ENCODE data around the gene FAM171A1. TPM values are rescaled to one million over a fixed set of nuclear protein-coding genes. Genes with fewer than 3 reads are reported as not detected.

Gene FAM171A1
- total and polyA plus RNA-seq, 2 donors (not counting 1 experiment from before 2014, with no cell fraction given) = 0.09 TPM; not detected in 1

GRCh38 chr10:15280462-15280861 lies 90.6 kb downstream of the FAM171A1 start:
- H3K27me3 Mint-ChIP-seq = no peaks in the 10 kb centered on the region
- Histone ChIP-seq H3K27ac (ENCODE audit: low read length in 2 of 2) (no peak overlapping the region), H3K36me3 (replicated peaks in 1 of 2; ENCODE audit: control extremely low read depth in 1 of 2, control insufficient read depth in 1 of 2, extremely low read depth in 1 of 2, insufficient read depth in 2 of 2, low read length in 1 of 2) (no peaks in the 10 kb centered on the region), H3K4me3 (ENCODE audit: control extremely low read depth in 1 of 5, extremely low read depth in 1 of 5, insufficient read depth in 1 of 5, low read depth in 2 of 5, low read length in 4 of 5) (no peak overlapping the region), H4K20me1 (ENCODE audit: control insufficient read depth, insufficient read depth, low read length, poor library complexity, severe bottlenecking) (no peaks in the 10 kb centered on the region), H3K27me3 (replicated peaks in 1 of 4; ENCODE audit: control extremely low read depth in 1 of 4, control insufficient read depth in 3 of 4, insufficient read depth in 4 of 4, low read length in 3 of 4) (peaks cover 0 to 6% (median 0%) of the 10 kb centered on the region in 4 experiments), H3K9ac (ENCODE audit: low read length) (no peak overlapping the region), H2AFZ (ENCODE audit: insufficient read depth, low read depth, low read length, poor library complexity, severe bottlenecking) (no peak overlapping the region), H3K4me2 (replicated peaks; ENCODE audit: low read depth, low read length, poor library complexity, severe bottlenecking) (no peak overlapping the region), H3K79me2 (ENCODE audit: control insufficient read depth, insufficient read depth, low read length) (no peaks in the 10 kb centered on the region), H3K4me1 (ENCODE audit: control insufficient read depth in 2 of 2, insufficient read depth in 2 of 2, low read length in 2 of 2) (no peaks in the 10 kb centered on the region), H3K9me3 (ENCODE audit: control extremely low read depth in 1 of 3, control insufficient read depth in 2 of 3, insufficient read depth in 1 of 3, low read length in 2 of 3) (peaks cover 0 to 4% (median 0%) of the 10 kb centered on the region in 3 donors)
- no peak for DNase-seq
- intact Hi-C loops (cut with micrococcal nuclease) = no loop called here
- CTCF ChIA-PET = no interaction called here
- H3K4me3 Mint-ChIP-seq = no peak overlapping the region
- no peaks in the 10 kb centered on the region for H3K9me3 Mint-ChIP-seq (ENCODE audit: insufficient read depth)
- H3K27ac Mint-ChIP-seq = peak overlapping the region; percentile 64
- WGBS (ENCODE audit: insufficient coverage) = no CpG with 5 or more reads among the region's 4 CpGs
- no peak for ATAC-seq (ENCODE audit: low read depth)
- POLR2A ChIA-PET = no interaction called here
- no peak for TF ChIP-seq CTCF (IDR thresholded peaks at IDR 0.05)
- no peak for TF ChIP-seq EZH2 (IDR thresholded peaks at IDR 0.05; ENCODE audit: borderline replicate concordance, insufficient read depth, low read depth, low read length, poor library complexity, severe bottlenecking)
- no peaks in the 10 kb centered on the region for H3K4me1 Mint-ChIP-seq

DNA sequence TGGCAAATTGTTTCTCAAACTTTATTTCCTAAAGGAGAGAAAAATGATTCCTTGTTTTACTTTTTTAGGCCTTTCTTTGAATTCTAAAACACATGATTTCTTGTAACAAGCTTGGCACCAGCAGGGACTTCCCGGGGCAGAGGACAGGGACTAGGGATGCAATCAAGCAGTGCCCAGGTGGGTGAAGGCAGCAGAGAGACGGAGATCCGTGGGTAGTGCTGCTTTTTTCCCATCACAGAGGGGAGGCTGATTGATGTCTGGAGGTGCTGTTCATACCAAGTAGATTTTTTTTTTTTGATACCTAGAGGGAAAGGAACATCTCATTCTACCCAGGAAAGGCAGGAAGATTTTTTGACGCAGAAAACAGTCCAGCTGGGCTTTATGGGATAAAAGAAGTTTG lies 91.9 kb downstream of the FAM171A1 start:
- DNase-seq = no peak
- H3K36me3 ChIP-seq (replicated peaks in 1 of 2; ENCODE audit: control extremely low read depth in 1 of 2, control insufficient read depth in 1 of 2, extremely low read depth in 1 of 2, insufficient read depth in 2 of 2, low read length in 1 of 2) = no peaks in the 10 kb centered on the region
- no peak for ATAC-seq (ENCODE audit: low read depth)
- ChIA-PET POLR2A (no interaction called here), CTCF (no interaction called here)
- no peak overlapping the region for H3K27ac ChIP-seq (ENCODE audit: low read length in 2 of 2)
- Mint-ChIP-seq H3K4me3 (no peak overlapping the region), H3K9me3 (ENCODE audit: insufficient read depth) (no peaks in the 10 kb centered on the region), H3K27me3 (no peaks in the 10 kb centered on the region), H3K4me1 (no peaks in the 10 kb centered on the region), H3K27ac (no peak overlapping the region)
- peaks cover 0 to 4% (median 0%) of the 10 kb centered on the region in 3 donors for H3K9me3 ChIP-seq (ENCODE audit: control extremely low read depth in 1 of 3, control insufficient read depth in 2 of 3, insufficient read depth in 1 of 3, low read length in 2 of 3)
- H3K79me2 ChIP-seq (ENCODE audit: control insufficient read depth, insufficient read depth, low read length) = no peaks in the 10 kb centered on the region
- no peaks in the 10 kb centered on the region for H3K4me1 ChIP-seq (ENCODE audit: control insufficient read depth in 2 of 2, insufficient read depth in 2 of 2, low read length in 2 of 2)
- intact Hi-C loops (cut with micrococcal nuclease) = no loop called here
- no peak overlapping the region for H3K4me3 ChIP-seq (ENCODE audit: control extremely low read depth in 1 of 5, extremely low read depth in 1 of 5, insufficient read depth in 1 of 5, low read depth in 2 of 5, low read length in 4 of 5)
- no peaks in the 10 kb centered on the region for H4K20me1 ChIP-seq (ENCODE audit: control insufficient read depth, insufficient read depth, low read length, poor library complexity, severe bottlenecking)
- peaks cover 0 to 6% (median 0%) of the 10 kb centered on the region in 4 experiments for H3K27me3 ChIP-seq (replicated peaks in 1 of 4; ENCODE audit: control extremely low read depth in 1 of 4, control insufficient read depth in 3 of 4, insufficient read depth in 4 of 4, low read length in 3 of 4)
- WGBS (ENCODE audit: insufficient coverage) = 98% methylated on average over 4 of the region's 4 CpGs
- TF ChIP-seq EZH2 (IDR thresholded peaks at IDR 0.05; ENCODE audit: borderline replicate concordance, insufficient read depth, low read depth, low read length, poor library complexity, severe bottlenecking) (no peak), CTCF (IDR thresholded peaks at IDR 0.05) (no peak)
- H3K4me2 ChIP-seq (replicated peaks; ENCODE audit: low read depth, low read length, poor library complexity, severe bottlenecking) = no peak overlapping the region
- no peak overlapping the region for H3K9ac ChIP-seq (ENCODE audit: low read length)
- no peak overlapping the region for H2AFZ ChIP-seq (ENCODE audit: insufficient read depth, low read depth, low read length, poor library complexity, severe bottlenecking)
